Spleen (tissue), 11 donors: ENCODE data around the gene OXTR. TPM values are rescaled to one million over a fixed set of nuclear protein-coding genes. Genes with fewer than 3 reads are reported as not detected.

ENCODE experiments used
- DNase-seq: peaks from one replicate; pipeline ENCODE4 v3.0.0-alpha.2; 2020
- H3K27ac ChIP-seq, 8 donors: fragments of 200-600 bp; sonication (generic) in 7 of 8; 1 replicate in 4 of 8; 2 replicates in 4 of 8; pipeline versions ENCODE4 v1.5.0 to v1.8.0; 2016 to 2021; ENCODE audit warnings: inconsistent platforms in 4 of 8, mild to moderate bottlenecking in 4 of 8, moderate library complexity in 1 of 8
- H3K27me3 ChIP-seq, 7 donors: fragments of 200-600 bp; sonication (generic) in 6 of 7; replicated peaks in 1 of 7; 1 replicate in 4 of 7; 2 replicates in 3 of 7; pipeline versions ENCODE4 v1.5.0 to v1.8.0; 2016 to 2021; ENCODE audit warnings: inconsistent platforms in 3 of 7, mild to moderate bottlenecking in 1 of 7
- H3K36me3 ChIP-seq, 6 donors: fragments of 200-600 bp; sonication (generic) in 5 of 6; 1 replicate in 4 of 6; 2 replicates in 2 of 6; pipeline versions ENCODE4 v1.5.0 to v1.8.0; 2016 to 2021; ENCODE audit warnings: inconsistent platforms in 2 of 6
- H3K4me1 ChIP-seq, 6 donors: fragments of 200-600 bp; sonication (generic) in 5 of 6; 1 replicate in 3 of 6; 2 replicates in 3 of 6; pipeline versions ENCODE4 v1.5.0 to v1.8.0; 2016 to 2021; ENCODE audit warnings: inconsistent platforms in 3 of 6
- H3K4me3 ChIP-seq, 8 donors: fragments of 200-600 bp; sonication (generic) in 7 of 8; 1 replicate in 4 of 8; 2 replicates in 4 of 8; pipeline versions ENCODE4 v1.5.0 to v1.8.0; 2016 to 2021; ENCODE audit warnings: inconsistent platforms in 4 of 8, mild to moderate bottlenecking in 4 of 8, moderate library complexity in 2 of 8
- H3K9me3 ChIP-seq, 8 donors: fragments of 200-600 bp; sonication (generic) in 7 of 8; 1 replicate in 4 of 8; 2 replicates in 4 of 8; pipeline versions ENCODE4 v1.5.0 to v1.8.0; 2016 to 2021; ENCODE audit warnings: inconsistent platforms in 4 of 8
- POLR2A ChIP-seq, 3 donors: fragments of 450-650 bp; IDR thresholded peaks; one replicate each; pipeline ENCODE4 v1.5.1; 2017; ENCODE audit warnings: antibody characterized with exemption in 3 of 3, mild to moderate bottlenecking in 1 of 3
- POLR2AphosphoS5 ChIP-seq, 3 donors: sonication (generic); formaldehyde crosslinking; IDR thresholded peaks; one replicate each; pipeline ENCODE4 v1.5.1; 2017; ENCODE audit warnings: antibody characterized with exemption in 3 of 3
- WGBS, 5 donors: extraction: QIAGEN DNeasy Blood & Tissue Kit in 3 of 5; methylation state at CpG; one replicate each; pipeline versions ENCODE4 v1.1.5 to v1.1.7; 2013 to 2018; 5-methylcytosine and 5-hydroxymethylcytosine counted together
- intact Hi-C: fragments of 100-400 bp; cut with DNase I; formaldehyde crosslinking; loops from one replicate; pipeline ENCODE4 v1.15.0; 2023; ENCODE audit warnings: low total_unique reads
- polyA plus RNA-seq, 3 donors: library from polyadenylated mRNA; stranded (reverse); fragments of 200-250 nt; gene quantifications; one replicate each; pipeline ENCODE4 v1.2.1, GENCODE V29; 2013
- total RNA-seq, 7 donors: library from RNA; depleted of rRNA in 3 of 7; stranded (reverse); fragments of >200 nt in 3 of 7; fragmentation: NEBNext Ultra II Directional in 4 of 7; extraction: Animal tissue kit (Norgen Biotek cat#: 25700) in 4 of 7; gene quantifications; one replicate each; pipeline versions ENCODE4 v1.1.0 to v1.2.1, GENCODE V29; 2016 to 2021
- TF ChIP-seq, protein P1 (sequence below), 11 experiments: fragments of 200-600 bp in 7 of 11; fragments of 450-650 bp in 4 of 11; sonication (generic) in 4 of 11; IDR thresholded peaks in 8 of 11; conservative IDR thresholded peaks in 3 of 11; 1 replicate in 7 of 11; 2 replicates in 4 of 11; pipeline versions ENCODE4 v1.4.0 to v1.8.0; 2016 to 2021; ENCODE audit warnings: antibody characterized with exemption in 11 of 11, inconsistent platforms in 4 of 11, mild to moderate bottlenecking in 1 of 11
- donor health status: healthy with polysubstance abuse.
- donor health status: DM: no; HTN: no; CAD: no; lungs with moderate emphysema.
- donor health status: DM: no; HTN: no; CAD: no.
- donor health status: Bipolar disorder and iron deficiency.
- donor health status: healthy.
- donor health status: DM: no; HTN: no; CAD: no.
- donor health status: DM: yes; HTN: yes; CAD: no.

Gene OXTR
- total and polyA plus RNA-seq, 10 donors = 0.19 to 1.4 (median 0.43) TPM

DNA sequence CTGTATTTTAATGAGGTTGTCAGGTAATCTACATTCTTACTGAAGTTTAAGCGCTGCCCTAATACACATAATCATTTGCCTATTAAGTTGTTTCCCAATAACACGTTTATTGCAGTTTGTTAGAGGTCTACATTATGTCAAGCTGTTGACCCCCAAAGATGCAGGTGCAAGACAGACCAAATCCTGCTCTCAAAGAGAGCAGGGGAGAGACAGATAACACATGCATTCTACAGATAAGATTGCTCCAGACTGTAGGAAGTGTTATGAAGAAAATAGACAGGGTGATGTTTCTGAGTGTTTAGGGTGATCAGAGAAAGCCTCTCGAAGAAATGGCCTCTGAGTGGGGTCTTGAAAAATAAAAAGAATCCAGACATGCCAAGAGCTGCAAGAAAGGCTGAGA lies 24.8 kb upstream of the OXTR start:
- no peak for DNase-seq
- Histone ChIP-seq H3K36me3 (no peaks in the 10 kb centered on the region), H3K27ac (no peak overlapping the region), H3K4me1 (no peaks in the 10 kb centered on the region), H3K27me3 (no peaks in the 10 kb centered on the region), H3K4me3 (no peak overlapping the region), H3K9me3 (peaks cover 0 to 19% (median 12%) of the 10 kb centered on the region in 8 donors)
- TF ChIP-seq POLR2A (IDR thresholded peaks at IDR 0.05) = no peak
- no peak for TF ChIP-seq POLR2AphosphoS5 (IDR thresholded peaks at IDR 0.05)
- TF ChIP-seq, protein P1, sequence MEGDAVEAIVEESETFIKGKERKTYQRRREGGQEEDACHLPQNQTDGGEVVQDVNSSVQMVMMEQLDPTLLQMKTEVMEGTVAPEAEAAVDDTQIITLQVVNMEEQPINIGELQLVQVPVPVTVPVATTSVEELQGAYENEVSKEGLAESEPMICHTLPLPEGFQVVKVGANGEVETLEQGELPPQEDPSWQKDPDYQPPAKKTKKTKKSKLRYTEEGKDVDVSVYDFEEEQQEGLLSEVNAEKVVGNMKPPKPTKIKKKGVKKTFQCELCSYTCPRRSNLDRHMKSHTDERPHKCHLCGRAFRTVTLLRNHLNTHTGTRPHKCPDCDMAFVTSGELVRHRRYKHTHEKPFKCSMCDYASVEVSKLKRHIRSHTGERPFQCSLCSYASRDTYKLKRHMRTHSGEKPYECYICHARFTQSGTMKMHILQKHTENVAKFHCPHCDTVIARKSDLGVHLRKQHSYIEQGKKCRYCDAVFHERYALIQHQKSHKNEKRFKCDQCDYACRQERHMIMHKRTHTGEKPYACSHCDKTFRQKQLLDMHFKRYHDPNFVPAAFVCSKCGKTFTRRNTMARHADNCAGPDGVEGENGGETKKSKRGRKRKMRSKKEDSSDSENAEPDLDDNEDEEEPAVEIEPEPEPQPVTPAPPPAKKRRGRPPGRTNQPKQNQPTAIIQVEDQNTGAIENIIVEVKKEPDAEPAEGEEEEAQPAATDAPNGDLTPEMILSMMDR (IDR thresholded peaks at IDR 0.05 in 8 of 11, conservative IDR thresholded peaks at IDR 0.05 in 3 of 11) = no peak
- WGBS, 5 donors = 89 to 93% (median 90%) methylated on average over 3 of the region's 3 CpGs
- intact Hi-C loops = no loop called here

DNA sequence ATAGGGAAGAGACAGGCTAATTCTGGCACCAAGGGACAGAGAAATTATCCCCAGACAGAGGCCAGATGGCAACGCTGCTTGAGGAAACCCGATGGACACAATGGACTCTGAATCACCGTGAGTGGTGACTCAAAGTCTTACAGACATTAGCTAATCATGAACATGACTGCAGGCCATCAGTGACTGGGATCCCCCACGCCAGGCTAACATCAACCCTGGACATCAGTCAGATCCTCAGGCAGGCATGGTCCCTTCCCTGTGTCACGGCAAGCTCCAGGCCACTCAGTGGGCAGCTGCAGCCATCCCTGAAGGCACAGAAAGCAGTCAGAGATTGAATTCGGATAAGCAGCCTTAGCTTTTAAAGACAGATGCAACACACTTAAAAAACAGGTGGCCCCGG lies 23.8 kb upstream of the OXTR start:
- Histone ChIP-seq H3K27ac (no peak overlapping the region), H3K9me3 (peaks cover 0 to 29% (median 19%) of the 10 kb centered on the region in 8 donors), H3K36me3 (no peaks in the 10 kb centered on the region), H3K4me3 (no peak overlapping the region), H3K27me3 (no peaks in the 10 kb centered on the region), H3K4me1 (no peaks in the 10 kb centered on the region)
- intact Hi-C loops = no loop called here
- no peak for DNase-seq
- TF ChIP-seq POLR2AphosphoS5 (IDR thresholded peaks at IDR 0.05) (no peak), POLR2A (IDR thresholded peaks at IDR 0.05) (no peak)
- TF ChIP-seq, protein P1 (IDR thresholded peaks at IDR 0.05 in 8 of 11, conservative IDR thresholded peaks at IDR 0.05 in 3 of 11) = no peak
- WGBS, 5 donors = 82 to 96% (median 93%) methylated on average over 7 of the region's 7 CpGs

DNA sequence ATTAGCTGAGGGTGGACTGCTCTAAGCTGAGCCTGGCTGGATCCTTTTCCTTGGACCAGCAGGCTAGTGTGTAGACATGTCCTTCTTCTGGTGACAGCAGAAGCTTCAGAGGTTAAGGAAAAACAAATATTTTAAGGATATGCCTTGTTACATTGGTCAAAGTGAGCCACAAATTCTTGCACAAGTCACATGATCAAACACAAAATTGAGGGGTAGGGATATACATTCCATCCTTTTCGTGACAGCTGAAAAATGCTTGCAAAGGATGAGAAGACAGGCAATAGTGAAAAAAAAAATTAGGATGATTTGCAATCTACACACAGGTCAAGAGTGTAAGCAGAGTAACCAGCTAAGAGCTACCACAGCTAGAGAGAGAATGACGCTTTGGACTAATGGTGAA lies 21.1 kb upstream of the OXTR start:
- 84 to 92% (median 90%) methylated on average over 2 of the region's 2 CpGs for WGBS, 5 donors
- Histone ChIP-seq H3K36me3 (no peaks in the 10 kb centered on the region), H3K9me3 (peaks cover 0 to 33% (median 21%) of the 10 kb centered on the region in 8 donors), H3K4me3 (no peak overlapping the region), H3K27me3 (no peaks in the 10 kb centered on the region), H3K4me1 (no peaks in the 10 kb centered on the region), H3K27ac (no peak overlapping the region)
- no peak for DNase-seq
- intact Hi-C loops = no loop called here
- TF ChIP-seq, protein P1 (IDR thresholded peaks at IDR 0.05 in 8 of 11, conservative IDR thresholded peaks at IDR 0.05 in 3 of 11) = no peak
- no peak for TF ChIP-seq POLR2A (IDR thresholded peaks at IDR 0.05)
- TF ChIP-seq POLR2AphosphoS5 (IDR thresholded peaks at IDR 0.05) = no peak

DNA sequence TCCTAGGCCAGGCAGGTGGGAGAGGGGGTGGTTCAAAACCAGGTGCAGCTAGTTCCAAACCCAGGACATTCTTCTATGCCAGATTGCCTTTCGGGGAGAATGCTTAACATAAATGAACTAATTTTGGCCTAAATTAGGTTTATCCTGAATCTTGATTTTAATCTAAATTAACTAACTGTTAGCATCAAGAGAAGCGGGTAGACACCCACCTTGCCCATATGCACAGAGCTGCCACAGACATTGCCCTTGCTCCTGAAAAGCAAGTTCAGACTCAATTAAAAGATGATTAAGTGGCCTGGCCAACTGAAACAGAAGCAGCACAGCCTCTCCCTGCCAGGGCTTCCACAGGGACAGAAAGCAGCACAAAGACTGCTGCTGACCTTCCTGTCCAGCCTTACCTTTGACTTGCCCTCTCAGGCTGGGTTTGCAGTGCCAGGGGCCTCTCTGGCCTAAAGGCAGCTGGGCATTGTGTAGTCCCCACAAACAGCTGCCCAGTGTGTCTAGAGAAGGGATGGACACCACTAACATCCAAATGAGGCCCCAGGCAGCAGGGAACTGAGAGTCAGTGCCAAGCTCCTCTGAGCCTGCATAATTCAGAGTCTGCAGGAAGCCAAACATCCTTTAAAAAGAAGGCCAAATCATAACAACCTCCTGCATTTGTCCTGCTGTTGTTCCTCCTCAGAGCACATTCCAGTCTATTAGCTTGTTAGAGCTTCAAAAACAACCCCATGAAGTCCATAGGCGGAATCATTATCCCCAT lies 15.4 kb upstream of the OXTR start:
- no peaks in the 10 kb centered on the region for H3K27me3 ChIP-seq
- 84 to 97% (median 91%) methylated on average over 3 of the region's 3 CpGs for WGBS, 5 donors

More for the DNA sequence above, 15.4 kb upstream of the OXTR start:
- H3K27ac ChIP-seq = no peak overlapping the region
- no peaks in the 10 kb centered on the region for H3K4me1 ChIP-seq
- intact Hi-C loops = no loop called here
- H3K9me3 ChIP-seq = peaks cover 0 to 21% (median 13%) of the 10 kb centered on the region in 8 donors
- no peaks in the 10 kb centered on the region for H3K36me3 ChIP-seq
- no peak overlapping the region for H3K4me3 ChIP-seq
- DNase-seq = no peak
- TF ChIP-seq, protein P1 (IDR thresholded peaks at IDR 0.05 in 8 of 11, conservative IDR thresholded peaks at IDR 0.05 in 3 of 11) = no peak
- TF ChIP-seq POLR2A (IDR thresholded peaks at IDR 0.05) (no peak), POLR2AphosphoS5 (IDR thresholded peaks at IDR 0.05) (no peak)
